GM18520 (cell line): ENCODE measurements around the gene REPS2.

ENCODE experiments used
- ATAC-seq: cut with Tn5 transposase; IDR thresholded peaks from one replicate; pipeline ENCODE4 v1.9.1; 2021; ENCODE audit not compliant: unreplicated experiment

The REPS2 gene

DNA sequence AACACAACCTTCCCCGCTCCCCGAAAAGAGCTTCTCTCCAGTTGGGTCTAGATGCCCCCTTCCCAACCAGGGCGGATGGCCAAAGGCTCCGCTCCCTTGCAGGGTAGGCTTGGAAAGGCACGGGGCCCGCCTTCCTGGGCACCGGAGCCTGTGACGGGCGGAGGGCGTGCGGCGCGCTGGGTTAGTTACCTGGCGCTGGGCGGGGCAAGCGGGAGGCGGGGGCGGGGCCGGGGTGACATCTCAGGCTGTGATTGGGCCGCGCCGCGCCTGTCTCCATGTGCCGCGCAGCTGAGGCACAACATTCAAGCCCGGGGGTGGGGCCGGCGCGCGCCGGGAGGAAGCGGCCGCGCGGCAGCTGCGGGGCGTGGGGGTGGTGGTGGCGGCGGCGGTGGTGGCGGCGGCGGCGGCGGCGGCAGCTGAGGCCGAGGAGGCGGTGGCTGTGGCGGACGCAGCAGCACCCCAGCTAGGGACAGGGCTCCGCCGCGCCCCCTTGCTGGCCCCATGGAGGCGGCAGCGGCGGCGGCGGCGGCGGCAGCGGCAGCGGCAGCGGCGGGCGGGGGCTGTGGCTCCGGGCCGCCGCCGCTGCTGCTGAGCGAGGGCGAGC lies at the start of gene REPS2:
TSS of gene REPS2 (plus strand) at position 298 of the 604 bp plus-strand sequence. CDS start at position 502, 204 bp downstream.
- ATAC-seq = peak; percentile 65

DNA sequence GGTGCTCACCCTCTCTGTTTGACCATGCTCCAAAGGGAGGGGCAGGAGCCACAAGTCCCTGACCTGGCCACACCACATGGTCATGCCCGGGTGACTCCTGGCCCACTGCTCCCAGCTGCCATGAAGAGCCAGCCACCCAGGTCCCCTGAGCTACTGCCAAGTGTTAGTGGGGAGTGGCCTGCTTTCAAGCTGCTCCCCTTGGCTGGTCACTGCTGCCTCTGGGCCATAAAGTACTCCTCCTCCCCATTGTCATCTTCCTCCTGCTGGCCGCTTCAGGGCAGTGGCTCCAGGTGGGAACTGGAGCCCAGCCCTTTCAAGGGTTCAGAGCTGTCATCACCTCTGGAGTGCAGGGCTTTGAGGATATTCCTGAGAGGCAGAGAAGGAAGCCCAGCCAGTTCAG lies 49.0 kb upstream of the REPS2 start:
- no peak for ATAC-seq

DNA sequence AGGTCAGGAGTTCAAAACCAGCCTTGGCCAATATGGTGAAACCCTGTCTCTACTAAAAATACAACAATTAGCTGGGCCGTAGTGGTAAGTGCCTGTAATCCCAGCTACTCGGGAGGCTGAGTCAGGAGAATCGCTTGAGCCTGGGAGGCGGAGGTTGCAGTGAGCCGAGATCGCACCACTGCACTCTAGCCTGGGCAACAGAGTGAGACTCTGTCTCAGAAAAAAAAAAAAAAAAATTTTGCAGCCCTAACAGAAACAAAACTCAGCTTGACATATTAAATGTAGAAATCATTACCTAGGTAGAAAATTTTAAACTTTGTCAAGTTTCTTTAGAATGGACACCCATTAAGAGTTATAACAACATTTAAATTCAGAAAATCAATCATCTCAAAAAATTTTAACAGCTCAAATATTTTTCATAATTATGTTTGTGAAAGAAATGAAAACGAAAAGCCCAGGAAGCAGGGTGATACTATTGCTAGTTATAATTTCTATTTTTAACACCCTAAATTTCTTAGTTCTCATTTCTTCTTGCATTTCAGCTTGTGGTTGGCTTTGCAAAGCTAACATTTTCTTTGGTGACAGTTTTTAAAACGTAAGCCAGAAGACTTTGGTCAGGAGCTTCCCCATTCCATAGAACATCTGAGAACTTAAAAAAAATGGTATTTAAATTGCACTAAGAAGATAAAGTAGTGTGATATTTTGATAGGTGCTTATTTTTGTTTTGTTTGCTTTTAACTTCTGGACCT lies 43.0 kb upstream of the REPS2 start:
- no peak for ATAC-seq

GRCh38 chrX:16910376-16910775 lies 36.1 kb upstream of the REPS2 start:
- ATAC-seq = no peak

GRCh38 chrX:16914058-16914457 lies 32.4 kb upstream of the REPS2 start:
- ATAC-seq = no peak

DNA sequence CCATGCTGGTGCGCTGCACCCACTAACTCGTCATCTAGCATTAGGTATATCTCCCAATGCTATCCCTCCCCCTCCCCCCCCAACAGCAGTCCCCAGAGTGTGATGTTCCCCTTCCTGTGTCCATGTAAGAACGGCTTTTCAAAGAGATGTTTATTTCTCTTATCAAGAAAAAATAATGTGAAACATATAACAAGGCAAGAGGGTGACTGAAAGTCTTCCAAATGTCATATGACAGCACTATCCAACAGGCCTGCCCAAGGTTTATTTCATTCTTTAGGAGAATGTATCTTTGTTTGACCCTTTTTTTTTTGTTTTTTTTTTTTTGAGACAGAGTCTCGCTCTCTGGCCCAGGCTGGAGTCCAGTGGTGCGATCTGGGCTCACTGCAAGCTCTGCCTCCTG lies 29.9 kb upstream of the REPS2 start:
- ATAC-seq = no peak

GRCh38 chrX:16917120-16917519 lies 29.3 kb upstream of the REPS2 start:
- ATAC-seq = no peak

DNA sequence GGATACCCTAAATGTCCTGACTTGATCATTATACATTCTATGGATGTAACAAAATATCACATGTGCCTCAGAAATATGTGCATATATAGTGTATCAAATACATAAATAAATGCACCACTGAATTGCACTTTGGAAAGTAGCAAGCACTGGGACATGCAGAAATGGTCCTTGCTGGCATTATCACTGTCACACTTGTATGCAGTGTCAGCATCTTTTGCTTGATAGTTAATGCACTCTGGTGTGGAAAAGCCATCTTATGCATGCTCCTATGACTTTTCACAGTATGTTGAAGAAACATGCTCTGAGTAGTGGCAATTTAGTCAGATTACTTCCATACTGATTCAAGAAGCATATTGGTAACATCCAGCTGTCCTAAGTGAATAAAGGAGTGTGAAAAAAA lies 27.5 kb upstream of the REPS2 start:
- ATAC-seq = no peak

DNA sequence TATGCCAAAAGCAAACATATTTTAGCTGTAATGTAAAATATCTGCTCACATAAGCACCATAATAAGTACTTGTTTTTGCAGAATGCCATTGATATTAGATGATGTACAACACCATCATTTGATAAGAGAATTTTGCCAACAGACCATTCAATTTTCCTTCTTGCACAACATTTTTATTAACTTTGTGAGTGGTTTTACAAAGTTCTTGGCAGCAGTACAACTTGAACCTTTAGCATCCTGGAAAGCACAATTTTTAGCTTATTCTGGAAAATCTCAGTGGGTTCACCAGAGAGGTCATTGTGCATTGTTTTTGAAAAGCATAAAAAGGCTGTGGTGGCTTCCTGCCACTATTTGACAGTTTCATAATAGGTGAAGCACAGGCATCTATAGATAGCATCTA lies 26.4 kb upstream of the REPS2 start:
- ATAC-seq = no peak

DNA sequence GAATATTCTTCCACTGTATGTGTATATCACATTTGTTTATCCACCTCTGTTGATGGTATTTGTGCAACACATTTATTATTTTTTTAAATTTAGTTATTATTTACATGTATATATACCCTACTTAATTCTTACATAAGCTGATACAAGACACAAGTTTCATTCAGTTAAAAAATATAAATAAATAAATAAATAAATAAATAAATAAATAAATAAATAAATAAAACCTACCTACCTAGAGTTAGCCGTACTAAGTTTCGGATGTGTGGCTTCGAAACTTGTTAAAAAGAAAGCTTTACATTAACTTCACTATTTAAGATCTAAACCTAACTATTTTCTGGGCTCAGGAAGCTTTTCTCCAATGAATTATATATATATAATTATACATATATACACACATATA lies 23.3 kb upstream of the REPS2 start:
- ATAC-seq = no peak

GRCh38 chrX:16924631-16925480 lies 21.6 kb upstream of the REPS2 start:
- ATAC-seq = no peak

GRCh38 chrX:16930392-16930791 lies 16.1 kb upstream of the REPS2 start:
- ATAC-seq = no peak

DNA sequence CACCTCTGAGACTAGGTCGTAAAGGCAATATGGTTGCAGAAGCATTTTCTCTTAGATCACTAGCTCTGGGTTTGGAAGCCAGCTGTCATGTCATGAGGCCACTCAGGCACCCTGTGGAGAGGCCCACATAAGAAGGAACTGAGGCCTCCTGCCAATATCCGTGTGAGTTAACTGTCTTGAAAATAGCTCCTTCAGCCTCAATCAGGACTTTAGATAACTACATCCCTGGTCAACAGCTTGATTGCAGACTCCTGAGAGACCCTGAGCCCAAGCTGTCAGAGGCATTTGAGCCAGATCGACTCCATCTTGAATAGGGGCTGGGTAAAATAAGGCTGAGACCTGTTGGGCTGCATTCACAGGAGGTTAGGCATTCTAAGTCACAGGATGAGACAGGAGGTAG lies 15.1 kb upstream of the REPS2 start:
- no peak for ATAC-seq

DNA sequence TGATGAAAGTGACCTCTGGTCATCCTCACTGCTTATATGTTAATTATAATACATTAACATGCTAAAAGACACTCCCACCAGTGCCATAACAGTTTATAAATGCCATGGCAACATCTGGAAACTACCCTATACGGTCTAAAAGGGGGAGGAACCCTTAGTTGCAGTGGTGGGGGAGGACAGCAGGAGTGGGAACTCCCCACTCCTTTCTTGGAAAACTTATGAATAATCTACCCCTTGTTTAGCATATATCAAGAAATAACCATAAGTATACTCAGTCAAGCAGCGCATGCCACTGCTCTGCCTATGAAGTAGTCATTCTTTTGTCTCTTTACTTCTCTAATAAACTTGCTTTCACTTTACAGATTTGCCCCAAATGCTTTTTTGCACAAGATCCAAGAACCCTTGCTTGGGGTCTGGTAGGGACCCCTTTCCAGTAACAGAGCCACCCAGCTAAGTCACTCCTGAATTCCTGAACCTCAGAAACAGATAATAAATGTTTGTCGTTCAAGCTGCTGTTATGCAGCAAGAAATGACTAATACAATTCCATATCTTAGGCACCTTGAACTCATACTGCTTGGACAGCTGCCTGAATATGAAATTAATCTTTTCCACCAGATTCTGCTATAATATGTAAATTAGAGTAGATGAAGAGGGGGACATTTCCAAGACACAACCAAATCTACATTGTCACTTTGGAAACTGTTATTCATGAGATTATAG lies 14.4 kb upstream of the REPS2 start:
- ATAC-seq = no peak

DNA sequence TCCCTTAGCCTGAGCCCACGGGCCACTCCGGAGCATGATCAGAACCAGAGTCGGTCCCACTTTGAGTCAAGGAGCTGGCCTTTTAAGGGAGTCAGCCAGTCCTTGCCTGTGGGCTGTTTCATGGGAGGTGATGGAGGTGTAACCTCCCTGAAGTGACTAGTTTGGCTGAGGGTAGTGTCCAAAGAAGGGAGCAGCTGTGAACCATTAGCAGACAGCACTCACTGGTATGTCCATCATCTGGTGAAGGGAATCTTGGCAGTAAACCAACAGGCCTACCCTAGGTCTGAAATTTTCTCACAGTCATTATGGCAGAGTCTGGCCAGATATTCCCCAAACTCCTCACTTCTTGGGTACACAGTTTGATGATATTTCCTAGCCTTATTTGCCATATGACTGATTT lies 12.3 kb upstream of the REPS2 start:
- no peak for ATAC-seq

- no peak for ATAC-seq
These were observed 609 bp downstream of the REPS2 start for GRCh38 chrX:16946971-16947562.

DNA sequence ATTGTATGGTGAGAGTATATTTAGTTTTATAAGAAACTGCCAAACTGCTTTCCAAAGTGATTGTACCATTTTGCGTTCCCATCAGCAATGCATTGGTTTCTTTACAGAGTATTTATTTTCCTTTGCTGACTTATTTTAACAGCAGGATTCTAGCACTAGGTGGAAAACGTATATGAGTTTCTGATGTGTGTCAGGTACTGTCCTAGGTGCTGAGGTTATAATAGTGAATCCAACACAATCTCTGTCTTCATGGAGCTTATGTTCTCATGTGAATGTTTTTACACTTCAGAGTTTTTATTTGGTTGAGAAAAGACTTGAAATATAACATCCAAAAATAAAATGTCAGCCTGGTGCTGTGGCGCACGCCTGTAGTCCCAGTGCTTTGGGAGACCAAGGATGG lies 4.0 kb downstream of the REPS2 start:
- ATAC-seq = no peak

DNA sequence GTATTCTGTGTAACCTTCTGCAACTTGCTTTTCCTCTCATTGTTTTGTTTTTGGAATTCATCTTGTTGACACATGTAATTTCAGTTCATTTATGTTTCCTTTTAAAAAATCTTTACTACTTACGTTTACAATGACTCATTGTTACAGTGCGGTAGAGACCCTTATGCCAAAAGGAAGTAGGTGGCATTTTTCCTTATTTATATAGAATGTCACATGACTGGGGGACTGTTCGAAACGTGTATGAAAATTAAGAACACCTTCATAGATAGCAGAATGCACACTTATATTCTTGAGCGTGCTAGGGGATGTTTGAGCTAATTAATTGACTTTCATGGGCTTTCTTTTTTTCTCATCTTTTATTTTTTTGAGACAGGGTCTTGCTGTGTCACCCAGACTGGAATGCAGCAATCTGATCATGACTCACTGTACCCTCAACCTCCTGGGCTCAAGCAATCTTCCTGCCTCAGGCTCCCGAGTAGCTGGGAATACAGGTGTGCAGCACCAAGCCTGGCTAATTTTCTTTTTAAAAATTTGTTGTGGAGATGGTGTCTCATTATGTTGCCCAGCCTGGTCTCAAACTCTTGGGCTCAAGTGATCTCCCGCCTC lies 7.3 kb downstream of the REPS2 start:
- ATAC-seq = no peak

DNA sequence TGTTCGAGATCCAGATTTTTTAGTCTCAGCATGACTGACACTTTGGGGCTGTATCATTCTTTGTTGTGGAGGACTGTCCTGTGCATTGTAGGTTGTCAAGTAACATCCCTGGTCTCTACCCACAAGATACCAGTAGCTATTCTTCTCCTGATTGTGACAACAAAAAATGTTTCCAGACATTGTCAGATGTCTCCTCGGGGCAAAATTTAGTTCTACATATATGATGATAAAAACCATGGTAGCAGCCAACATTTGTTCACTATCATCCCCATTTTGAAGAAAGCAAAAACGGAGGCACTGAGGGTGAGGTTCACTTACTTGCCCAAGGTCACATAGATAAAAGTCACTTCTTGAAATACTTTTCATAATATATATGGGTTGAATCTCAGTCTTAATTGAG lies 11.3 kb downstream of the REPS2 start:
- no peak for ATAC-seq

DNA sequence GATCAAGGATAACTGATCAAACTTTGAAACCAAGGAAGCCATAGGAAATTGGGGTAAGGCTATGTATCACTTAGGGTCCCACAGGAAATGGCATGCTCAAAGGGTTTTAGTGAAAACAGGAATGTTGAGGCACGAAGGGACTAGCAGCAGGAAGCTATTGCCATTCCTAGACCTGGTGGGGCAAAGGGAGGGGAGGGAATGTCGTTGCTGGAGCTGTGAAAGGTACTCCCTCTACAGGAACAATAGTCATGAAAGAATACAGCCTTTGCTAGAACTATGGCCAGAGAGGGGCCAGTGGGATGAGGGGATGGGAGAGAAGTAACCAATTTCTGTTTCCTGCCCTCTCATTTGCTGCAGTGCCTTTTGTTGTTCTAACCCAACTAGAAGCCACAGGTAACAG lies 11.9 kb downstream of the REPS2 start:
- ATAC-seq = no peak
